ENCODE results near the gene CES4A.
"Not testable (repeated sequence)": the region's sequence is repeated elsewhere in the genome, so short reads cannot be mapped to it uniquely, and the experiment has no call there.

The CES4A gene

DNA sequence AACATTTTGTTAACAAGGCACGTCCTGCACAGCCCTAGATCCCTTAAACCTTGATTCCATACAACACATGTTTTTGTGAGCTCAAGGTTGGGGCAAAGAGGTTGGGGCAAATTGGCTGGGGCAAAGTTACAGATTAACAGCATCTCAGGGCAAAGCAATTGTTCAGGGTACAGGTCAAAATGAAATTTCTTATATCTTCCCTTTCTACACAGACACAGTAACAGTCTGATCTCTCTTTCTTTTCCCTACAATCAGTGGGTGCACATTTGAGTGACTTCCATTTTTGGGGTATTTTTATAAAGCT is 32.3 kb upstream of the CES4A start:
- DNase-seq (ENCODE audit: low spot score) = not testable (repeated sequence)

DNA sequence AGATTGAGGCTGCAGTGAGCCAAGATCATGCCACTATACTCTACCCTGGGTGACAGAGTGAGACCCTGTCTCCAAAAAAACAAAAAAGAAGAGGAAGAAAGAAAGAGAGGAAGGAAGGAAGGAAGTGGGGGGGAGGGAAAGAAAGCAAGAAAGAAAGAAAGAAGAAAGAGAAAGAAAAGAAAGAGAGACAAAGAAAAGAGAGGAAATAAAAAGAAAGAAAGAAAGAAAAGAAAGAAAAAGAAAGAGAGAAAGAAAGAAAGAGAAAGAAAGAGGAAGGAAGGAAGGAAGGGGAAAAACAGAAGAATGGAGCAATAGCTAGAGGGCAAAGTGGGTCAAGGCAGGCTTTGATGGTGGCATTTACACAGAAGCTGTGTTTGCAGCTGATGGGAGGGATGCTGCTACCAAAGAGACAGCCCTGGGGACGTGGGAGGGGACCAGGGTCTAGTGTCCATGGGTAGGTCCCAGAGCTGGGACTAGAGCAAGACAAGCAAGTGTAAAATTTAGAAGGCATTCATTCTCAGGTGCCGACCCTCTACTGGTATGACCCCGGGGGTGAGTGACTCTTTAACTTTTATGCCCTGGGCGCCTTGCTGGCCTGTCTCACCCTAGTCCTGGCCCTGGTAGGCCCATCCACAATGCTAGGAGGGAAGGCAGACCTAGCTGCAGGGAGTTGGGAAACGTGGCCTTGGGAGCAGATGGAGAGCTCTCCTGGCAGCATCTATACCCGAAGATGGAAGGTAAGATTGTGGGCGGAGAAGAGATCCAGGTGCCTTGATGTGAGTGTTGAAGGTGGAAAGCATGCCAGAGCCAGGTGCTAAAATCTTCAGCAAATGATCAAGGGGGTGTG is 29.3 kb upstream of the CES4A start:
- DNase-seq (ENCODE audit: low spot score) = no peak

DNA sequence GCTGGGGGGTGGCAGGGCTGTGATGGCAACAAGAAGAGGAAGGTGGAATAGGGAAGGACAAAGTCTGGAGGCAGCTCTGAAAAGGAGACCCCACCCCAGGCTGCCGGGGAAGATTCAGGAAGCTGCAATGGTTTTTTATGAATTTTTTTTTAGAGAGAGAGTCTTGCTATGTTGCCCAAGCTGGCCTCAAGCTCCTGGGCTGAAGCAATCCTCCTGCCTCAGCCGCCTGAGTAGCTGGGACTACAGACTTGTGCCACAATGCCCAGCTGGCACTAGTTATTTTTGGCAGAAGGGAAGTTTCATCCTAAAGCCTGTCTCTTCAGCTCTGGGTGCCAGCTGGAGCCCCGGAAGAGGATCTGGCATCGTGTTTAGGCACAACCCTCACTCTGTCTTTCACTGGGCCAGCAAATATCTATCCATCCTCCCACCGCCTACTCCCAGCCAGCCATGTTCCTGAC is 28.7 kb upstream of the CES4A start:
- no peak for DNase-seq (ENCODE audit: low spot score)

DNA sequence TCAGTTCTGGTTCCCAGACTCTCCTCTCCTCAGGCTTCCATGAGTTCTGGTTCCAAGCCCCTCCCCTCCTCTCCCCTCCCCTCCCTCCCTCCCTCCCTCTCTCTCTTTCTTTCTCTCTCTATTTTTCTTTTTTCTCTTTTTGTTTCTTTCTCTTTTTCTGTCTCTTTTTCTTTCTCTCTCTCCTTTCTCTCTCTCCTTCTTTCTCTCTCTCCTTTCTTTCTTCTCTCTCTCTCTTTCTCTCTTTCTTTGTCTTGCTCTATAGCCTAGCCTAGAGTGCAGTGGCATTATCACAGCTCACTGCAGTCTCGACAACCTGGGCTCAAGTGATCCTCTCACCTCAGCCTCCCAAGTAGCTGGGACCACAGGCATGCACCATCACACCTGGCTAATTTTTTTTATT is 28.1 kb upstream of the CES4A start:
- no peak for DNase-seq (ENCODE audit: low spot score)

DNA sequence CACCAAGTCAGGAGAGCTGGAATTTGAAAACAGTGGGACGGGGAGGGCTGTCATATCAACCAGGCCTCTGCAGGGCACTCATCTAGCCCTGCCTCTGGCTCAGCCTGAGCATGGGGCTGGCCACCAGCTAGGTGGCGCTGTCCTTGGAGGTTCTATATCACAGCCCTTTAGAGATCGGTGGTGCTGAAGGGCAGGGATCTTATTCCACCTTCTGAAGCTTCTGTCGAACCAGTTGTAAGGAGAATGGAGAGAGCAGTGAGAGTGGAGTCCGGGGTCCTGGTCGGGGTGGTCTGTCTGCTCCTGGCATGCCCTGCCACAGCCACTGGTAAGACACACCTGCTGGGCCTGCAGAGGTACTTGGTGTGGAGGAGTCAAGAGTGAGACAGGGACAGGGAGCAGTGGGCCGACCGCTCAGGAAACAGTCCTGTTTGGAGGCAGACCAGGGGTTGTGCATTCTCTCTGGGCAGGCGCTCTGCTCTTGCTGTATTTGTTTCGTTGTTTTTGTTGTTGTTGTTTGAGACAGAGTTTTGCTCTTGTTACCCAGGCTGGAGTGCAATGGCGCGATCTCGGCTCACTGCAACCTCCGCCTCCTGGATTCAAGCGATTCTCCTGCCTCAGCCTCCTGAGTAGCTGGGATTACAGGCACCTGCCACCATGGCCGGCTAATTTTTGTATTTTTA is 27.2 kb upstream of the CES4A start, which contains the start of gene CES3:
Gene CES3 (plus strand): TSS at position 202 of the 680 bp plus-strand sequence. CDS start 42 bp downstream, at position 244.
- peak; percentile 76 for DNase-seq (ENCODE audit: low spot score)

DNA sequence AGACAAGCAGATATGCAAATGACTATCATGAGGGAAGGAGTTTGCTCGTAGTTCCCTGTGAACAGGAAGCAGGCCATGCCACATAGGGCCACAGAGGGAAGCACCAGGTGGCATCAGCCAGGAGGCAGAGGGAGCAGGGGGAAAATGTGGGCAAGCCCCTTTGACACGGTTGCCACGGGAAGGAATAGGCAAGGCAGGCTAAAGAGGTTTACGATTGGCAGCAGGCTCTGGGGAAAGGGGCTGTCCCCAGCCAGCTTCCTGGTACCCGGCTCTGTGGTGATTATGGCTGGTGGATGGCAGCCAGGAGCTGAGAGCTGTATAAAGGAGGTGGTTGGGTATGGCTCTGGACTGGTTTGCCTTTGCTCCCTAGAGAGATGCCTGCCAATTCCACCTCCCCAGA is 26.5 kb upstream of the CES4A start:
- no peak for DNase-seq (ENCODE audit: low spot score)

DNA sequence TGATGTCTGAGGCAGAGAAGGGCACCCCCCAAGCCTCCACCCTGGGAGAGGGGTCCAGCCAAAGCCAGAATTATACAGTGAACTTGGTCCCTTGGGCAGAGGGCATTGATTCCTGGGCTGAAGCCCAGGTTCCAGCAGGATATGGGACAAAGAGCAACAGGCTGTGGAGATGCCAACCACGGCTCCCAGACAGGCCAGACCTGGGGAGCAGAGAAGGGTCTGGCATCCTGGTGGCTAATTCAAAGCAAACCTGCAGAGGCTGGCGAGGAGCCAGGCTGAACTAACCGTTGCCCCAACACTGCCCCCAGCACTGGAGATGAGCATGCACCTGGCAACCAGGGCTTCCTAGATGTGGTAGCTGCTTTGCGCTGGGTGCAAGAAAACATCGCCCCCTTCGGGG is 24.3 kb upstream of the CES4A start:
- DNase-seq (ENCODE audit: low spot score) = no peak

DNA sequence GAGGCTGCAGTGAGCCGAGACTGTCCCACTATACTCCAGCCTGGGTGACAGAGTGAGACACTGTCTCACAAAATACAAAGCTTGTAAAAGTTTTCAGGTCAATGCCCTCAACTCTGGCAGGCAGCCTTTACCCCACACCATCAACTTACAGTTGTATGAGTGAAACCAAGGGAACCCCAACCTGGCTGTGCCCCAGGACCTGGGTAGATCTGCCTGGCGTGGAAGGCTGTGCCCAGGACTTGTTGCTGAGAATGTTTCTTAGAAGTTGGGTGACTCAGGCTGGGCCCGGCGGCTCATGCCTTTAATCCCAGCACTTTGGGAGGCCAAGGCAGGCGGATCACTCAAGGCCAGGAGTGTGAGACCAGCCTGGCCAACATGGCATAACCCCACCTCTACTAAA is 19.5 kb upstream of the CES4A start:
- no peak for DNase-seq (ENCODE audit: low spot score)

DNA sequence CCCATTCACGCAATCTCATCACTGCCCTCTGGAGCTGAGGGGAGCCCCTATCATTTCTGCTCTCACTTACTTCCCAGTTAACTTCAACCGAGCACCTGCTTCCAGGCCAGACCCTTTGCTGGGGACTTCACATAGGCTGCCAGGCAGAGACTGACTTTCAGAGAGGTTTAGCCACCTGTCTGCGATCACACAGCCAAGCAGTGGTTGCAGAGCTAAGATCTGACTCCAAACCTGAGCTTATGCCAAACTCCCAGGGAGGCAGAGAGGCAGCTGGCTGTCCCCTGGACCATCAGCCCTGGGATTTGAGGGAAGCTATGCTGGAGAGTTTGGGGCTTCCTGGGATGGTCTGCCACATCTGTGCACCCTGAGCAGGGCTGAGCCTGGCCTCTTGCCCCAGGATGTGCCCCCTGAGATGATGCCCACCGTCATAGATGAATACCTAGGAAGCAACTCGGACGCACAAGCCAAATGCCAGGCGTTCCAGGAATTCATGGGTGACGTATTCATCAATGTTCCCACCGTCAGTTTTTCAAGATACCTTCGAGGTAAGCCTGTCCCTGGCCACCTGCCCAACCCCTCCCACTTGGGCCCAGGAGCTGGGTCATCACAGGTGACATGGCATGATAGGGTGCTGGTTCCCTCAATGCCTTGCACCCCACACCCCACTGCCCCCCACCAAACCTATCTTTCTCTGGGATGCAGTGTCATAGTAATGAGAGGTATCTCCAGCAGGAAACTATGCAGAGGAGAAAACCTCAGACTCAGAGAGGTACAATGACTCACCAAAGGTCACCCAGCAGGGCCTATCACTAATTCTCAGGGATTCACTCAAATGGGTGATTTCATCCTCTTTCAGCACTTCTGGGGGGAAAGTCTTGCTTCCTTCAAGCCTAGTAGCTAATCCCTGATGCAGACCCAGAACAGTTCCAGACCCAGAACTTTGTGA is 17.3 kb upstream of the CES4A start:
- DNase-seq (ENCODE audit: low spot score) = peak; percentile 54

DNA sequence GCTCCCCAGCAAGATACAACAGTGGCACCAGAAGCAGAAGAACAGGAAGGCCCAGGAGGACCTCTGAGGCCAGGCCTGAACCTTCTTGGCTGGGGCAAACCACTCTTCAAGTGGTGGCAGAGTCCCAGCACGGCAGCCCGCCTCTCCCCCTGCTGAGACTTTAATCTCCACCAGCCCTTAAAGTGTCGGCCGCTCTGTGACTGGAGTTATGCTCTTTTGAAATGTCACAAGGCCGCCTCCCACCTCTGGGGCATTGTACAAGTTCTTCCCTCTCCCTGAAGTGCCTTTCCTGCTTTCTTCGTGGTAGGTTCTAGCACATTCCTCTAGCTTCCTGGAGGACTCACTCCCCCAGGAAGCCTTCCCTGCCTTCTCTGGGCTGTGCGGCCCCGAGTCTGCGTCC is 15.4 kb upstream of the CES4A start:
- no peak for DNase-seq (ENCODE audit: low spot score)

DNA sequence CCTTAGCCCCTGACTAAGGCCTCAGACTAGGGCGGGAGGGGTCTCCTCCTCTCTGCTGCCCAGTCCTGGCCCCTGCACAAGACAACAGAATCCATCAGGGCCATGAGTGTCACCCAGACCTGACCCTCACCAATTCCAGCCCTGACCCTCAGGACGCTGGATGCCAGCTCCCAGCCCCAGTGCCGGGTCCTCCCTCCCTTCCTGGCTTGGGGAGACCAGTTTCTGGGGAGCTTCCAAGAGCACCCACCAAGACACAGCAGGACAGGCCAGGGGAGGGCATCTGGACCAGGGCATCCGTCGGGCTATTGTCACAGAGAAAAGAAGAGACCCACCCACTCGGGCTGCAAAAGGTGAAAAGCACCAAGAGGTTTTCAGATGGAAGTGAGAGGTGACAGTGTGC is 14.7 kb upstream of the CES4A start:
- no peak for DNase-seq (ENCODE audit: low spot score)

DNA sequence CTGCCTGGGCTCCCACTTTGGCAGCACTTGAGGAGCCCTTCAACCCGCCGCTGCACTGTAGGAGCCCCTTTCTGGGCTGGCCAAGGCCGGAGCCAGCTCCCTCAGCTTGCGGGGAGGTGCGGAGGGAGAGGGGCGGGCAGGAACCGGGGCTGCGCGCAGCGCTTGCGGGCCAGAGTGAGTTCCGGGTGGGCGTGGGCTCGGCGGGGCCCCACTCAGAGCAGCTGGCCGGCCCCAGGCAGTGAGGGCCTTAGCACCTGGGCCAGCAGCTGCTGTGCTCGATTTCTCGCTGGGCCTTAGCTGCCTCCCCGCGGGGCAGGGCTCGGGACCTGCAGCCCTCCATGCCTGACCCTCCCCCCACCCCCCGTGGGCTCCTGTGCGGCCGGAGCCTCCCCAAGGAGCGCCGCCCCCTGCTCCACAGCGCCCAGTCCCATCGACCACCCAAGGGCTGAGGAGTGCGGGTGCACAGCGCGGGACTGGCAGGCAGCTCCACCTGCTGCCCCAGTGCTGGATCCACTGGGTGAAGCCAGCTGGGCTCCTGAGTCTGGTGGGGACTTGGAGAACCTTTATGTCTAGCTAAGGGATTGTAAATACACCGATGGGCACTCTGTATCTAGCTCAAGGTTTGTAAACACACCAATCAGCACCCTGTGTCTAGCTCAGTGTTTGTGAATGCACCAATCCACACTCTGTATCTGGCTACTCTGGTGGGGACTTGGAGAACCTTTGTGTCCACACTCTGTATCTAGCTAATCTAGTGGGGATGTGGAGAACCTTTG is 14.0 kb upstream of the CES4A start:
- not testable (repeated sequence) for DNase-seq (ENCODE audit: low spot score)

DNA sequence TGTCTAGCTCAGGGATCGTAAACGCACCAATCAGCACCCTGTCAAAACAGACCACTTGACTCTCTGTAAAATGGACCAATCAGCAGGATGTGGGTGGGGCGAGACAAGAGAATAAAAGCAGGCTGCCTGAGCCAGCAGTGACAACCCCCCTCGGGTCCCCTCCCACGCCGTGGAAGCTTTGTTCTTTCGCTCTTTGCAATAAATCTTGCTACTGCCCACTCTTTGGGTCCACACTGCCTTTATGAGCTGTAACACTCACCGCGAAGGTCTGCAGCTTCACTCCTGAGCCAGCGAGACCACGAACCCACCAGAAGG is 13.5 kb upstream of the CES4A start:
- not testable (repeated sequence) for DNase-seq (ENCODE audit: low spot score)

DNA sequence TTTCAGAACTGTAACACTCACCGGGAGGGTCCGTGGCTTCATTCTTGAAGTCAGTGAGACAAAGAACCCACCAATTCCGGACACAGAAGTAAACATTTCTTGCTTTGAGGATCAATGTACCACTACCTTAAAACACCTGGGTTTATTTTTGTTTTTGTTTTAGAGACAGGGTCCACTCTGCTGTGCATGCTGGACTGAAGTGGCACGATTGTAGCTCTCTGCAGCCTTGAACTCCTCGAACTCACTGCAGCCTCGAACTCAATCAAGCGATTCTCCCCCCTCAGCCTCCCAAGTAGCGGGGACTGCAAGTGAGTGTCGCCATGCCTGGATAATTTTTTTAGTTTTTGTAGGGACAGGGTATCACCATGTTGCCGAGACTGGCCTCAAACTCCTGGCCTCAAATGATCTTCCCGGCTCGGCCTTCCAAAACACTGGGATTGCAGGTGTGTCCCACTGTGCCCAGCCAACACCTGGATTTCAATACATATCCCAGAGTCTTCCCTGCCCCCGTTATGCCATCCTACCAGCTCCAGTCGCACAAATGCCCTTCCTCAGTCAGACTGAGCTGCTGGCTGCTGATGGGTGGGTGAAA is 13.0 kb upstream of the CES4A start:
- no peak for DNase-seq (ENCODE audit: low spot score)

DNA sequence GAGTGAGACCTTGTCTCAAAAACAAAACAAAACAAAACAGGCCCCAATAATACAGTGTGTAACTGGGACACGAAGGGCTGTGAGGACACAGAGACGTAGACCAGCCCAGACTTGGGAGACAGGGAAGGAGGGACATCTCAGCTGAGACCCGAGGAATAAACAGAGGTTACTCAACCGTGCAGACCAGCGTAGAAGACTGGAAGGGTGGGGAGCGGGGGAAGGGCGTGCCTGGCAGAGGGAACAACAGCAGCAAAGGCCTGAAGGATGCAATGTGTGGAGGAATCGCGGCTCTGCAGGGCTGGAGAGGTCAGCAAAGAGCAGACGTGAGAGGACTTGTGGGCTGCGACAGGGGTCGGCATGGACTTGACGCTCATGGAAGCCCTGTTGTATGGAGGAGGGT is 11.6 kb upstream of the CES4A start:
- no peak for DNase-seq (ENCODE audit: low spot score)

DNA sequence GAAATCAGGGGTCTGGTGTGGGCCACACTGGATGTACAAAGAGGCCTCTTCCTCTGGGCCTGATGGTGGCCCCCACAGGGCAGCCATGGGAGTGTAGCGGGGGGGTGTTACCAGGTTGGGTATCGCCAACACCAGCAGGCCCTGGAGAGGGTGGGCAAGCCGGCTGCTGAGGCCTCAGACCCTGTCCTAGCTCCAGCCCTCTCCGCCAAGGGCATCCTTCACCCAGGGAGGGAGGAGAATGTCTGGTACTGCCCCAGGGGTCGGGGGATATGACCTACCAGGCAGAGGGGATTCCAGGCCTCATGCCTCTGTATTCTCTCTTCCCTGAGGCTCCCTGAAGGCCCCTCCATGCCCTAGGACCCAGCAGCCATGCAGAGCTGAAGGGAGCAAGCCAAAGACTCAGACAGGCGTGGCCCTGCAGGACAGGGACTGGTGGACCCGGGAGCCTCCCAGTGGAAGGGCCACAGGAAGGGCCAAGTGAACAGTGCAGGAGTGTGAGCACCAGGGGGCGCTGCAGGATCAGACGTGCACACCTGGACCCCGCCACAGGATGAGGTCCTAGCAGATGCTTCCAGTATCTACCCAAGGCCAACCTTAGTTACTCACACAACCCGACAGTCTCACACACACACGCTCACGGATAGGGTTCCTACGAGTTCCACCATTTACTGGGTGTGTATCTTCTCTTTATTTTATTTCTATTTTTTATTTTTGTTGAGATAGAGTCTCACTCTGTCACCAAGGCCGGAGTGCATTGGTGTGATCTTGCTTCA is 10.9 kb upstream of the CES4A start:
- peak; percentile 87 for DNase-seq (ENCODE audit: low spot score)

DNA sequence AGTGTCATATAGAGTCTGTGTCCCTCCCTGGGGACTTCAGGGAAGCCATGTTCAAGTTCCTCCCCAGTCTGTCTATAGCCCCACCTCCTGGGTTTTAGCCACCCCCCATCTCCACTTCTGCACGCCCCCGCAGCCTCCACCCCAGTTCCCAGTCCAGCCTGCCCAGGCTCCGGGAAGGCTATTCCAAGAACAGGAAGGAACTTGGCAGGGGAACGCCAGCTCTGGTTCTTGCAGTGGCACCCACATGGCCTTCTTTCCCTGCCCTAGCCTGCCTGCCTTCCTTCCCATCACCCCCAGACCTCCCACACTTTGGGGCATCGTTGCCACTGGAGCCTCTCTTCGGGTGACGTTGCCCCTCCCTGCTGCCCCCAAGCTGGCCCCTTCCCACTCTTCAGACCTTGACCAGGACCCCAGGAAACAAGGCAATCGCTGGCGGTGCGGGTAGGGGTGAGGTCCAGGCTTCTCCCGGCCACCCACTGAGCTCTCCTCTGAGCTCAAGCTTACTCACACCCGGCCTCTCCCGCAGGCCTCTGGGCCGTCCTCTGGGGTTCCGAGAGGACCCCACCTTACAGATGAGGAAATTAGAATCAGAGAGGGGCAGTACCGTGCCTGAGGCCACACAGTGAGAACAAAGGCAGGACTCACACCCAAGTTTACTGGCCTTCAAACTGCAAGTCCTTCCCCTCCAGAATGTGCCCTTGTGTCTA is 9.2 kb upstream of the CES4A start:
- peak; percentile 65 for DNase-seq (ENCODE audit: low spot score)

DNA sequence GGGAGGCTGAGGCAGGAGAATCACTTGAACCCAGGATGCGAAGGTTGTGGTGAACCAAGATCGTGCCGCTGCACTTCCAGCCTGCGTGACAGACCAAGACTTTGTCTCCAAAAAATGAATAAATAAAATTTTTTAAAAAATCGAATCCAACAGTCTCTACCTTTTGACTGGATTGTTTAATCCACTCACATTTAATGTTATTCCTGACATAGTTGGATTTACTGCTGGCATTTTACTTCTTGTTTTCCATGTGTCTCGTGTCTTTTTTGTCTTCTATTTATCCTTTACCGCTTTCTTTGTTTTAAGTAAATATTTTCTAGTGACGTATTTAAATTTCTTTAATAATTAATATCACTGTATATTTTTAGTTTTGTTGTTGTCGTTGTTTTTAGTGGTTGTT is 5.4 kb upstream of the CES4A start:
- no peak for DNase-seq (ENCODE audit: low spot score)

DNA sequence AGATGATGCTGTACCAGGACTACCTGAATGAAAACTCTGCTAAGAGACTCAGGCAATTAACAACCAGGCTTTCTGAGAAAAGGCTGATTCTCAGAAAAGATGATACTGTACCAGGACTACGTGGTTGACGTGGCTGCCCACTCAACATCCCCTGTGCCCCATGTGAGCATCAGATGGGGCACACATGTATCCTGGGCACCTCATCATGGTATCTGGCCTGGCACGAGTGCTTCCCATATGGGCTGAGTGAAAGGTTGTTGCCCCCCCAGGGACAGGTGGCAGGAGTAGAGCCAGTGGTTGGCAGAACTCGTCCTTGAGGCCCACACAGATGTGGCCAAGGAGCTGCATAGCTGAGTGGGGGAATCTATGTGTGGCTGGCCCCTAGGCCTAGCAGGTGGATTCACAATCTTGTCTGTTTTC is 3.5 kb upstream of the CES4A start:
- DNase-seq (ENCODE audit: low spot score) = no peak

DNA sequence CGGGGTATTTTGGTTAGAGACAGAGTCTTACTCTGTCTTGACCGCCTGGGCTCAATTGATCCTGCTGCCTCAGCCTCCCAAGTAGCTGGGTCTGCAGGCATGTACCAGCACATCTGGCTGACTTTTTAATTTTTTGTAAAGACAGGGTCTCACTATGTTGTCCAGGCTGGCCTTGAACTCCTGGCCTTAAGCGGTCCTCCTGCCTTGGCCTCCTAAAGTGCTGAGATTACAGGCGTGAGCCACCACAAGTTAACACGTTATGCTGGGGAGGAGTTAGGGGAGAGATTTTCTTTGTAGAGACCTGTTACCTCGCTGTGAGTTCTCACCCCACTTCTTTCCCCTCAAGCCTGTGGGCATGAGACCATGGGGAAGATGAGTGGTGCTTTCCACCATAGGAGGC is 1.8 kb upstream of the CES4A start:
- DNase-seq (ENCODE audit: low spot score) = no peak

All from hepatic stellate cell (primary cell).